Upper lobe of right lung (tissue), 1 donor: Measurements from ENCODE around the gene FTL. TPM values are rescaled to one million over a fixed set of nuclear protein-coding genes. Genes with fewer than 3 reads are reported as not detected.

ENCODE experiments used
- ATAC-seq: fragments of 200-7000 bp; cut with Tn5 transposase; one replicate; pipeline ENCODE4 v1.9.1; 2020; ENCODE audit warnings: mild to moderate bottlenecking, moderate library complexity
- DNase-seq: peaks from one replicate; pipeline ENCODE4 v3.0.0-alpha.2; 2020
- H3K27ac ChIP-seq: fragments of 200-600 bp; one replicate; pipeline ENCODE4 v1.8.0; 2022
- H3K27me3 ChIP-seq: fragments of 200-600 bp; one replicate; pipeline ENCODE4 v1.8.0; 2022; ENCODE audit warnings: mild to moderate bottlenecking
- H3K36me3 ChIP-seq: fragments of 200-600 bp; one replicate; pipeline ENCODE4 v1.8.0; 2022
- H3K4me1 ChIP-seq: fragments of 200-600 bp; one replicate; pipeline ENCODE4 v1.8.0; 2022
- H3K4me3 ChIP-seq: fragments of 200-600 bp; one replicate; pipeline ENCODE4 v1.8.0; 2022; ENCODE audit warnings: mild to moderate bottlenecking
- H3K9me3 ChIP-seq: fragments of 200-600 bp; one replicate; pipeline ENCODE4 v1.8.0; 2022
- intact Hi-C: fragments of 100-400 bp; cut with DNase I; formaldehyde crosslinking; loops from one replicate; pipeline ENCODE4 v1.11.0; 2022
- microRNA-seq: library from miRNA; unstranded; fragments of <30 nt; microRNA quantifications from one replicate; pipeline ENCODE4 v1.2.0, GENCODE V29; 2020; ENCODE audit warnings: borderline microRNAs expressed
- total RNA-seq: library from RNA; stranded (reverse); fragmentation: NEBNext Ultra II Directional; extraction: Animal tissue kit (Norgen Biotek cat#: 25700); gene quantifications from one replicate; pipeline ENCODE4 v1.2.1, GENCODE V29; 2021
- TF ChIP-seq, protein P1 (sequence below): fragments of 200-600 bp; IDR thresholded peaks from one replicate; pipeline ENCODE4 v1.8.0; 2022; ENCODE audit warnings: antibody characterized with exemption
- donor health status: DM: no; HTN: yes; CAD: no; lungs with severe emphysema.

Gene FTL
- total RNA-seq, 1 donor from 2014 or later: 7,346 TPM

DNA sequence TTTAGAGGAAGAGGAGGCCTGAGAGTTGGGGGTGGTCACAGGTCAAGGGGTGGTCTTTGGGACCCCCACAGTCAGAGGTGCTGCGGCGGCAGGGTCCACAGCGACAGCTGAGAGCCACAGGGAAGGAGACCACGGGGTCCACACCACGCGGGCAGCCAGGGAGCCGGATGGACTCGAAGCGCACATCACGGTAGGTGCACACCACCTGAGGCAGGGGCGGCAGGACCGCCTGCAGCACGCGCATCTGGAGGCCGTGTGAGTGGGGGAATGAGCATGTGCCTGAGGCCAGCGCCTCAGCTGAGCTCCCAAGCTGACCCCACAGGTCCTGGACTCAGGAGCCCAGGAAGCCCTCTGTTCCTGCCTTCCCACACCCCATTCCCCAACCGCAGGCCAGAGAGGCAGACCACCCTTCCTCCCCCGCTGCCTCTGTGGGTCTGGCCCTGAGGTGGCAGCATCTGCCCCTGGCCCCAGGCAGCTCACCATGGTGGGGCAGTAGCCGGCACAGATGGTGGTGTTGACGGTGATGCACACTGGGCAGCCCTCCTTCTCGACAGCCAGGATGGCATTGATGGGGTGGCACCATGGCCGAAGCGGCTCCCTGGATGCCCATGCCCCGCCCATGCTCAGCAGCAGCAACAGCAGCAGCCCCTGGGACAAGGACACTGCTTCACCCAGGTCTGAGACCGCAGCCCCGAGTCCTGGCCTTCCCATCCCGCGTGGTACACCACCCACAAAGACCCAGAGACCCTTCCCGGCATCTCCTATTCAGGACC lies 51.1 kb downstream of the FTL start:
- Histone ChIP-seq H3K27me3 (no peaks in the 10 kb centered on the region), H3K9me3 (no peaks in the 10 kb centered on the region), H3K27ac (no peak overlapping the region), H3K36me3 (peaks cover 17% of the 10 kb centered on the region), H3K4me1 (peaks cover 26% of the 10 kb centered on the region), H3K4me3 (no peak overlapping the region)
- intact Hi-C loops: no loop called here
- no peak for DNase-seq
- no peak for ATAC-seq
- TF ChIP-seq, protein P1, sequence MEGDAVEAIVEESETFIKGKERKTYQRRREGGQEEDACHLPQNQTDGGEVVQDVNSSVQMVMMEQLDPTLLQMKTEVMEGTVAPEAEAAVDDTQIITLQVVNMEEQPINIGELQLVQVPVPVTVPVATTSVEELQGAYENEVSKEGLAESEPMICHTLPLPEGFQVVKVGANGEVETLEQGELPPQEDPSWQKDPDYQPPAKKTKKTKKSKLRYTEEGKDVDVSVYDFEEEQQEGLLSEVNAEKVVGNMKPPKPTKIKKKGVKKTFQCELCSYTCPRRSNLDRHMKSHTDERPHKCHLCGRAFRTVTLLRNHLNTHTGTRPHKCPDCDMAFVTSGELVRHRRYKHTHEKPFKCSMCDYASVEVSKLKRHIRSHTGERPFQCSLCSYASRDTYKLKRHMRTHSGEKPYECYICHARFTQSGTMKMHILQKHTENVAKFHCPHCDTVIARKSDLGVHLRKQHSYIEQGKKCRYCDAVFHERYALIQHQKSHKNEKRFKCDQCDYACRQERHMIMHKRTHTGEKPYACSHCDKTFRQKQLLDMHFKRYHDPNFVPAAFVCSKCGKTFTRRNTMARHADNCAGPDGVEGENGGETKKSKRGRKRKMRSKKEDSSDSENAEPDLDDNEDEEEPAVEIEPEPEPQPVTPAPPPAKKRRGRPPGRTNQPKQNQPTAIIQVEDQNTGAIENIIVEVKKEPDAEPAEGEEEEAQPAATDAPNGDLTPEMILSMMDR: no peak

Small RNAs within 50 kb of the gene (microRNA-seq; reads per million reads assigned to microRNA genes)
- not detected for gene MIR6798

Other genes starting within 250 kb of the FTL start
- gene MAMSTR, start 245.6 kb upstream of the FTL start, total RNA-seq: 1.2 TPM
- 54.5 TPM for gene RASIP1, start 224.7 kb upstream of the FTL start, total RNA-seq
- 3.8 TPM for gene IZUMO1, start 218.4 kb upstream of the FTL start, total RNA-seq
- 19.9 TPM for gene FUT1, start 212.7 kb upstream of the FTL start, total RNA-seq
- not detected for gene FGF21, start 209.8 kb upstream of the FTL start, total RNA-seq
- gene BCAT2, start 154.3 kb upstream of the FTL start, total RNA-seq: 59.0 TPM
- 23.5 TPM for gene HSD17B14, start 128.8 kb upstream of the FTL start, total RNA-seq
- 16.0 TPM for gene PLEKHA4, start 96.7 kb upstream of the FTL start, total RNA-seq
- 80.9 TPM for gene PPP1R15A, start 92.9 kb upstream of the FTL start, total RNA-seq
- gene TULP2, start 66.6 kb upstream of the FTL start, total RNA-seq: not detected
- gene NUCB1, start 65.0 kb upstream of the FTL start, total RNA-seq: 287 TPM
- 3.0 TPM for gene DHDH, start 31.6 kb upstream of the FTL start, total RNA-seq
- gene BAX, start 10.4 kb upstream of the FTL start, total RNA-seq: 127 TPM
- 35.1 TPM for gene GYS1, start 28.0 kb downstream of the FTL start, total RNA-seq
- 37.6 TPM for gene RUVBL2, start 28.6 kb downstream of the FTL start, total RNA-seq
- not detected for gene LHB, start 51.8 kb downstream of the FTL start, total RNA-seq
- gene CGB3, start 59.0 kb downstream of the FTL start, total RNA-seq: not detected
- gene CGB2, start 66.6 kb downstream of the FTL start, total RNA-seq: not detected
- gene CGB1, start 71.6 kb downstream of the FTL start, total RNA-seq: not detected
- not detected for gene CGB5, start 78.5 kb downstream of the FTL start, total RNA-seq
- not detected for gene CGB8, start 83.8 kb downstream of the FTL start, total RNA-seq
- gene CGB7, start 92.4 kb downstream of the FTL start, total RNA-seq: 0.43 TPM
- gene NTF4, start 99.5 kb downstream of the FTL start, total RNA-seq: 2.7 TPM
- not detected for gene KCNA7, start 107.4 kb downstream of the FTL start, total RNA-seq
- gene SNRNP70, start 120.1 kb downstream of the FTL start, total RNA-seq: 179 TPM
- 12.2 TPM for gene LIN7B, start 149.1 kb downstream of the FTL start, total RNA-seq
- 1.5 TPM for gene C19orf73, start 153.8 kb downstream of the FTL start, total RNA-seq
- 10.7 TPM for gene PPFIA3, start 154.2 kb downstream of the FTL start, total RNA-seq
- 2.2 TPM for gene HRC, start 190.1 kb downstream of the FTL start, total RNA-seq
- 44.3 TPM for gene TRPM4, start 192.5 kb downstream of the FTL start, total RNA-seq